Kidney (tissue), 14 donors: ENCODE results near the gene IRAK2. TPM values are rescaled to one million over a fixed set of nuclear protein-coding genes. Genes with fewer than 3 reads are reported as not detected.

Source experiments
- DNase-seq, 5 donors: peaks; one replicate each; pipeline ENCODE4 v3.0.0-alpha.2; 2013 to 2020
- FAIRE-seq: peaks from 2 replicates; lab custom pipeline; 2012; peaks lifted over from hg19 to GRCh38; lab: Jason Lieb, UNC
- H3K27ac ChIP-seq, 2 donors: one replicate each; pipeline ENCODE4 v1.7.0; 2013; ENCODE audit warnings: low read depth in 2 of 2, low read length in 2 of 2, inconsistent platforms in 1 of 2
- H3K27me3 ChIP-seq: one replicate; pipeline ENCODE4 v1.7.1; 2013; ENCODE audit warnings: low read length, inconsistent platforms; ENCODE audit not compliant: control insufficient read depth, insufficient read depth
- H3K36me3 ChIP-seq, 3 donors: one replicate each; pipeline versions ENCODE4 v1.7.0 to v1.7.1; 2013; ENCODE audit warnings: low read length in 3 of 3, control low read depth in 1 of 3, inconsistent platforms in 1 of 3; ENCODE audit not compliant: insufficient read depth in 3 of 3, control insufficient read depth in 2 of 3
- H3K4me1 ChIP-seq, 3 donors: one replicate each; pipeline versions ENCODE4 v1.7.0 to v1.7.1; 2013; ENCODE audit warnings: low read length in 3 of 3, inconsistent platforms in 1 of 3, low read depth in 1 of 3; ENCODE audit not compliant: control insufficient read depth in 2 of 3, insufficient read depth in 2 of 3
- H3K4me3 ChIP-seq, 3 donors: one replicate each; pipeline versions ENCODE4 v1.7.0 to v1.8.1; 2013; ENCODE audit warnings: low read length in 3 of 3, control low read depth in 1 of 3, inconsistent platforms in 1 of 3
- H3K9ac ChIP-seq, 3 donors: one replicate each; pipeline versions ENCODE4 v1.7.0 to v1.7.1; 2013; ENCODE audit warnings: low read length in 3 of 3, control low read depth in 1 of 3, inconsistent platforms in 1 of 3
- H3K9me3 ChIP-seq, 3 donors: one replicate each; pipeline versions ENCODE4 v1.7.0 to v1.7.1; 2013; ENCODE audit warnings: low read length in 3 of 3, control low read depth in 1 of 3, inconsistent platforms in 1 of 3; ENCODE audit not compliant: control insufficient read depth in 2 of 3, insufficient read depth in 1 of 3
- intact Hi-C: fragments of 100-400 bp; cut with DNase I; formaldehyde crosslinking; loops from one replicate; pipeline ENCODE4 v1.11.1; 2022
- polyA plus RNA-seq: library from polyadenylated mRNA; stranded (reverse); fragments of 350-450 nt; fragmentation: Illumina TruSeq; extraction: RNeasy Lipid Tissue Mini Kit (QIAGEN cat#74804); gene quantifications from one replicate; pipeline ENCODE4 v1.2.3, GENCODE V29; 2014; ENCODE audit warnings: low read depth, low replicate concordance; ENCODE audit not compliant: insufficient read depth
- total RNA-seq: library from RNA; stranded (reverse); fragmentation: NEBNext Ultra II Directional; extraction: Animal tissue kit (Norgen Biotek cat#: 25700); gene quantifications from one replicate; pipeline ENCODE4 v1.2.1, GENCODE V29; 2021
- TF ChIP-seq, protein P1 (sequence below): IDR thresholded peaks from 3 replicates; pipeline ENCODE4 v1.5.1; 2012; ENCODE audit warnings: mild to moderate bottlenecking, moderate library complexity, borderline replicate concordance; ENCODE audit not compliant: insufficient read depth; ENCODE audit errors: extremely low read depth
- donor health status: control.
- donor health status: control.
- donor health status: control.
- donor health status: control.
- donor health status: control.
- donor health status: DM: yes; HTN: yes; CAD: no.
- donor health status: Normal renal cell carcinoma (clear cell type).

The IRAK2 gene
- total and polyA plus RNA-seq, 2 donors from 2014 or later: 1.2 to 8.9 TPM

DNA sequence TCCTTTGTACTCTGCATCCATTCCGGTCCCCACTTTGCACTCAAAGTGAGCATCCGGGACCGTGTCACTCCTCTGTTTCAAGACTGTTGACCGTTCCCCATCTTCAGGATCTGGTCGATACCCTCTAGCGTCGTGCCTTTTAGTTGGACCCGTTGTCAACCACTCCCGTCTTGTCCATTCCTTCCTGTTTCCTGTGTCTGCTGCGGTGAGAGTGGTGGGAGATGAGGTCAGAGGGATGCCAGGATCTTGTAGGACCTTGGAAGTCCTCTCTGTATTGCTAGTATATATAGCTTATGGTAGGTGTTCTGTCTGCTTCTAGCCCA is 48.6 kb upstream of the IRAK2 start:
- peak overlapping the region; percentile 95 to 99 (median 96) for H3K9ac ChIP-seq
- H3K9me3 ChIP-seq: no peaks in the 10 kb centered on the region
- DNase-seq: no peak
- H3K4me3 ChIP-seq: peak overlapping the region; percentile 96 to 99 (median 99)
- H3K36me3 ChIP-seq: peaks cover 0 to 6% (median 0%) of the 10 kb centered on the region in 3 donors
- peaks cover 0 to 10% (median 10%) of the 10 kb centered on the region in 3 donors for H3K4me1 ChIP-seq
- TF ChIP-seq, protein P1, sequence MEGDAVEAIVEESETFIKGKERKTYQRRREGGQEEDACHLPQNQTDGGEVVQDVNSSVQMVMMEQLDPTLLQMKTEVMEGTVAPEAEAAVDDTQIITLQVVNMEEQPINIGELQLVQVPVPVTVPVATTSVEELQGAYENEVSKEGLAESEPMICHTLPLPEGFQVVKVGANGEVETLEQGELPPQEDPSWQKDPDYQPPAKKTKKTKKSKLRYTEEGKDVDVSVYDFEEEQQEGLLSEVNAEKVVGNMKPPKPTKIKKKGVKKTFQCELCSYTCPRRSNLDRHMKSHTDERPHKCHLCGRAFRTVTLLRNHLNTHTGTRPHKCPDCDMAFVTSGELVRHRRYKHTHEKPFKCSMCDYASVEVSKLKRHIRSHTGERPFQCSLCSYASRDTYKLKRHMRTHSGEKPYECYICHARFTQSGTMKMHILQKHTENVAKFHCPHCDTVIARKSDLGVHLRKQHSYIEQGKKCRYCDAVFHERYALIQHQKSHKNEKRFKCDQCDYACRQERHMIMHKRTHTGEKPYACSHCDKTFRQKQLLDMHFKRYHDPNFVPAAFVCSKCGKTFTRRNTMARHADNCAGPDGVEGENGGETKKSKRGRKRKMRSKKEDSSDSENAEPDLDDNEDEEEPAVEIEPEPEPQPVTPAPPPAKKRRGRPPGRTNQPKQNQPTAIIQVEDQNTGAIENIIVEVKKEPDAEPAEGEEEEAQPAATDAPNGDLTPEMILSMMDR: no peak
- no peaks in the 10 kb centered on the region for H3K27me3 ChIP-seq
- intact Hi-C loops: no loop called here
- H3K27ac ChIP-seq: peak overlapping the region; percentile 30 to 69
- FAIRE-seq: no peak

DNA sequence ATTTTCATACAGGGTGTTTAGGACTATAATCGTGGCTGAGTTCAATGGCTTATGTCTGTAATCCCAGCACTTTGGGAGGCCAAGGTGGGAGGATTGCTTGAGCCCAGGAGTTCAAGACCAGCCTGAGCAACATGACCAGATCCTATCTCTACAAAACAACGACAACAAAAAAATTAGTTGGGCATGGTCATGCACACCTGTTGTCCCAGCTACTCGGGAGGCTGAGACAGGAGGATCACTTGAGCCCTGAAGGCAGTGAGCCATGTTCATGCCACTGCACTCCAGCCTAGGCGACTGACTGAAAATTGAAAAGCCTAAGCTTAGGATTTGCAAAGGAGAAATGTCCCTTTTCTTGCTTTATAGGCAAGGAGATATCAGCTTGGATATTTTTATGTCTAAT is 47.8 kb upstream of the IRAK2 start:
- Histone ChIP-seq H3K36me3 (peaks cover 0 to 6% (median 3%) of the 10 kb centered on the region in 3 donors), H3K27ac (no peak overlapping the region), H3K4me3 (peak overlapping the region in 1 of 3 donors; percentile 96), H3K9ac (no peak overlapping the region), H3K27me3 (no peaks in the 10 kb centered on the region), H3K9me3 (no peaks in the 10 kb centered on the region), H3K4me1 (peaks cover 0 to 10% (median 10%) of the 10 kb centered on the region in 3 donors)
- no peak for DNase-seq
- FAIRE-seq: no peak
- TF ChIP-seq, protein P1: no peak
- intact Hi-C loops: no loop called here

GRCh38 chr3:10119376-10119775 is 45.3 kb upstream of the IRAK2 start:
- no peak for FAIRE-seq
- H3K4me1 ChIP-seq: peaks cover 0 to 10% (median 10%) of the 10 kb centered on the region in 3 donors
- H3K27me3 ChIP-seq: no peaks in the 10 kb centered on the region
- TF ChIP-seq, protein P1: no peak
- H3K9ac ChIP-seq: no peak overlapping the region
- H3K36me3 ChIP-seq: peaks cover 0 to 6% (median 3%) of the 10 kb centered on the region in 3 donors
- H3K27ac ChIP-seq: no peak overlapping the region
- intact Hi-C loops: no loop called here
- H3K9me3 ChIP-seq: no peaks in the 10 kb centered on the region
- no peak overlapping the region for H3K4me3 ChIP-seq
- DNase-seq: no peak

DNA sequence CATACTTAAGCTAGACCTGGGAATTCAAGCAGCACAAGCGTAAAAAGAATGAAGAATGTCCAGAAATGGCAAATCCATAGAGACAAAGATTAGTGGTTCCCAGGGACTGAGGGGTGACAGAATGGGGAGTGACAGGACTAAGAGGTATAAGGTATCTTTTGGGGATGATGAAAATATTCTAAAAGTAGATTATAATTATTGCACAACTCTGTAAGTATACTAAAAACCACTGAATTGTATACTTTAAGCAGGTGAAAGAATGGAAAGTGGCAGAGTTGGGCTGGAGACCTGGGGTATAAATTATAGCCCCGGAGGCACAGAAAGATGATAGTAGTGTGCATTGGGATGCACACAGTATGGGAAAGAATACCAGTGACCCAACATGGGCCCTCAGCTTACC is 43.7 kb upstream of the IRAK2 start:
- Histone ChIP-seq H3K36me3 (peaks cover 0 to 6% (median 3%) of the 10 kb centered on the region in 3 donors), H3K4me1 (peaks cover 0 to 10% (median 8%) of the 10 kb centered on the region in 3 donors), H3K27me3 (no peaks in the 10 kb centered on the region), H3K4me3 (no peak overlapping the region), H3K9ac (no peak overlapping the region), H3K27ac (no peak overlapping the region), H3K9me3 (no peaks in the 10 kb centered on the region)
- intact Hi-C loops: no loop called here
- TF ChIP-seq, protein P1: no peak
- FAIRE-seq (no peak), DNase-seq (no peak)
